Cardiac fibroblast (primary cell): ENCODE measurements around the gene STK10.
"Not testable (repeated sequence)": the region's sequence is repeated elsewhere in the genome, so short reads cannot be mapped to it uniquely, and the experiment has no call there.

Experiments
- DNase-seq, 2 donors: peaks; one replicate each; pipeline versions ENCODE4 v3.0.0 to v3.0.0-alpha.2; 2010; ENCODE audit warnings: low read depth in 2 of 2
- H3K4me3 ChIP-seq, 2 donors: replicated peaks in 1 of 2; 1 replicate in 1 of 2; 2 replicates in 1 of 2; pipeline ENCODE4 v1.5.1; 2011; ENCODE audit warnings: low read depth in 2 of 2, low read length in 2 of 2, mild to moderate bottlenecking in 2 of 2, moderate library complexity in 1 of 2
- CTCF ChIP-seq: IDR thresholded peaks from one replicate; pipeline ENCODE4 v1.5.1; 2011; ENCODE audit warnings: low read depth, mild to moderate bottlenecking, low read length, inconsistent platforms

The STK10 gene

GRCh38 chr5:172200476-172200875 is 12.5 kb upstream of the STK10 start:
- TF ChIP-seq CTCF = no peak
- H3K4me3 ChIP-seq = no peak overlapping the region
- DNase-seq = no peak

- no peak for TF ChIP-seq CTCF
- no peak for DNase-seq
- no peak overlapping the region for H3K4me3 ChIP-seq
Observed at GRCh38 chr5:172199446-172199845, 11.4 kb upstream of the STK10 start.

GRCh38 chr5:172197775-172198174 is 9.8 kb upstream of the STK10 start:
- DNase-seq, H3K4me3 ChIP-seq: not testable (repeated sequence)

GRCh38 chr5:172194985-172195774 is 7.2 kb upstream of the STK10 start:
- no peak for TF ChIP-seq CTCF
- DNase-seq = no peak
- H3K4me3 ChIP-seq = no peak overlapping the region

GRCh38 chr5:172193872-172194271 is 5.8 kb upstream of the STK10 start, which contains the start of gene EFCAB9:
TSS of gene EFCAB9 (plus strand) at chr5:172194172. CDS start at chr5:172194173, 1 bp downstream.
- no peak for DNase-seq
- H3K4me3 ChIP-seq = no peak within 1 kb of the TSS
- TF ChIP-seq CTCF = no peak

GRCh38 chr5:172189693-172190296 is 1.8 kb upstream of the STK10 start:
- H3K4me3 ChIP-seq = no peak overlapping the region
- DNase-seq = no peak
- TF ChIP-seq CTCF = no peak

GRCh38 chr5:172188893-172189692 is 1.1 kb upstream of the STK10 start:
- peak overlapping the region in 1 of 2 donors; percentile 97 for H3K4me3 ChIP-seq

More at GRCh38 chr5:172188893-172189692, 1.1 kb upstream of the STK10 start:
- no peak for TF ChIP-seq CTCF
- DNase-seq = no peak
